ENCODE data around the gene ASPHD2.
"Not testable (repeated sequence)": the region's sequence is repeated elsewhere in the genome, so short reads cannot be mapped to it uniquely, and the experiment has no call there.

The ASPHD2 gene

GRCh38 chr22:26404851-26405421, 24.1 kb upstream of the ASPHD2 start:
- TF ChIP-seq CTCF (conservative IDR thresholded peaks at IDR 0.05) = no peak
- no peak overlapping the region for H3K27ac ChIP-seq

- no peak overlapping the region for H3K27ac ChIP-seq
- TF ChIP-seq CTCF (conservative IDR thresholded peaks at IDR 0.05) = no peak
These were observed 22.9 kb upstream of the ASPHD2 start for GRCh38 chr22:26406118-26406517.

GRCh38 chr22:26408562-26409220, 20.4 kb upstream of the ASPHD2 start:
- H3K27ac ChIP-seq = not testable (repeated sequence)

GRCh38 chr22:26409719-26410335, 19.2 kb upstream of the ASPHD2 start:
- H3K27ac ChIP-seq = no peak overlapping the region
- no peak for TF ChIP-seq CTCF (conservative IDR thresholded peaks at IDR 0.05)

- no peak overlapping the region for H3K27ac ChIP-seq
- no peak for TF ChIP-seq CTCF (conservative IDR thresholded peaks at IDR 0.05)
These were observed 18.7 kb upstream of the ASPHD2 start for GRCh38 chr22:26410386-26410785.

GRCh38 chr22:26414347-26414746, 14.7 kb upstream of the ASPHD2 start:
- TF ChIP-seq CTCF (conservative IDR thresholded peaks at IDR 0.05) = no peak
- H3K27ac ChIP-seq = no peak overlapping the region

- no peak for TF ChIP-seq CTCF (conservative IDR thresholded peaks at IDR 0.05)
- H3K27ac ChIP-seq = no peak overlapping the region
These were observed 12.8 kb upstream of the ASPHD2 start for GRCh38 chr22:26416256-26416655.

All from VCaP (cell line).